ENCODE data around the gene ASB5. TPM values are rescaled to one million over a fixed set of nuclear protein-coding genes. Genes with fewer than 3 reads are reported as not detected.

Gene ASB5, protein sequence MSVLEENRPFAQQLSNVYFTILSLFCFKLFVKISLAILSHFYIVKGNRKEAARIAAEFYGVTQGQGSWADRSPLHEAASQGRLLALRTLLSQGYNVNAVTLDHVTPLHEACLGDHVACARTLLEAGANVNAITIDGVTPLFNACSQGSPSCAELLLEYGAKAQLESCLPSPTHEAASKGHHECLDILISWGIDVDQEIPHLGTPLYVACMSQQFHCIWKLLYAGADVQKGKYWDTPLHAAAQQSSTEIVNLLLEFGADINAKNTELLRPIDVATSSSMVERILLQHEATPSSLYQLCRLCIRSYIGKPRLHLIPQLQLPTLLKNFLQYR
- total RNA-seq (2022; extraction: Qiagen RNA extraction): 0.02 to 0.05 TPM (median 0.02 TPM) in 3 of 5 replicates, not detected in the others

DNA sequence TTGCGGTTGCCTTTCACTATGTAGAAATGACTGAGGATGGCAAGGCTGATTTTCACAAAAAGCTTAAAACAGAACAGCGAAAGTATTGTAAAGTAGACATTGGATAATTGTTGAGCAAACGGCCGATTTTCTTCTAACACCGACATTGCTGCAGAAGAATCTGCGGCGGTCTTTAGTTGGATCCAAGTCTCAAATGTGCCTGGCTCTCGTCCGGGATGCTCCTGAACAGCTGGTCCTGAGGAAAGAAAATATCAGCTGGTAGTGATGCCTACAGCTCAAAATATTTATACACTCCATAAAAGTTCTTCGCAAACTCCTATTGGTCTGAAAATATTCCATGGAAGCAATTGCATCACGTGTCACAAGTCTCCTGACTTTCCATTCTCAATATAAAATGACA, at the start of gene ASB5:
TSS of gene ASB5 (minus strand) at position 260 of the 400 bp plus-strand sequence. CDS start at position 146, 114 bp downstream.

DNA sequence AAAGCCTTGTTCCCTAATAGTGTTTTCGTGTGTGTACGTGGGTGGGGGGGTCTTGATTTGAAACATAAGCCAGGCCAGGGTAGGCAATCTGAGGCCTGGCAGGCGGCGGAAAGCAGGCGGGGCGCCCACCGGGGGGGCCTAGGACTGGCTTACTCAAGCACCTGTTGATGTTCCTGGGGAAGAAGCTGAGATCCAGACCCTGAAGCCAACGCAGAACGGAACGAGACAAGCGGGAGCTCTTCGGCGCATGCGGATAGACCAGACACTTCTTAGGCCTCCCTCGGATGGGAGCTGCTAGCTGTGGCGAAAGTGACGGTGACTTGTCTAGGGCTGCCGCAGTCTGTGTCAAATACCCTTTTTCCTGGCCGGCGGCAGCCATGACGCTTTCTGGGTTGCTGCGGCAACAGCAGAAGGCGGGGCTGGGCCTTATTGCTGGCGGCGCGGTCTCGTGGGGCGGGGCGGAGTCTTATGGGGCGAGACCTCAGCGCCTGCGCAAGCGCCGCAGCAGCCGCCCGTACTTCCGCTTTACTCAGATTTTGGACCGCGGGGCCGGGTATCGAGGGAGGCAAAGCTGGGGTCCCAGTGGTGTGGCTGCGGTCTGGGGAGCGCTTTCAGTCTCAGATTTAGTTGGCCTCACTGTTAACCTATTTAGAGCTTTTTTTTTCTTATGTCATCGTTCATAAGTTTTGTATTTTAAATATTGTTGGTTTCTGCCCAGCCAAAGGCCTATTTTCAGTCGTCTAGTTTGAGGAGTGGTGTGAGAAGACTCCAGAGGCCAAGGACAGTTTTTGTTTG, 73.6 kb downstream of the ASB5 start, which contains the start of gene SPATA4:
TSS of gene SPATA4 (minus strand) at position 402 of the 795 bp plus-strand sequence. CDS start at position 379, 23 bp downstream.

Other genes with a start within 250 kb of the ASB5 start
- 1.3 to 1.8 TPM (median 1.8 TPM) in 5 replicates for gene WDR17, start 203.4 kb downstream of the ASB5 start, total RNA-seq (2022; extraction: Qiagen RNA extraction)
- gene SPATA4, start 73.6 kb downstream of the ASB5 start, total RNA-seq (2022; extraction: Qiagen RNA extraction): 0.14 to 0.32 TPM (median 0.21 TPM) in 5 replicates
- gene SPCS3, start 50.7 kb upstream of the ASB5 start, total RNA-seq (2022; extraction: Qiagen RNA extraction): 24.9 to 34.5 TPM (median 31.0 TPM) in 5 replicates